ENCODE results near the gene RASGRF2.
"Not testable (repeated sequence)": the region's sequence is repeated elsewhere in the genome, so short reads cannot be mapped to it uniquely, and the experiment has no call there.

Gene RASGRF2

DNA sequence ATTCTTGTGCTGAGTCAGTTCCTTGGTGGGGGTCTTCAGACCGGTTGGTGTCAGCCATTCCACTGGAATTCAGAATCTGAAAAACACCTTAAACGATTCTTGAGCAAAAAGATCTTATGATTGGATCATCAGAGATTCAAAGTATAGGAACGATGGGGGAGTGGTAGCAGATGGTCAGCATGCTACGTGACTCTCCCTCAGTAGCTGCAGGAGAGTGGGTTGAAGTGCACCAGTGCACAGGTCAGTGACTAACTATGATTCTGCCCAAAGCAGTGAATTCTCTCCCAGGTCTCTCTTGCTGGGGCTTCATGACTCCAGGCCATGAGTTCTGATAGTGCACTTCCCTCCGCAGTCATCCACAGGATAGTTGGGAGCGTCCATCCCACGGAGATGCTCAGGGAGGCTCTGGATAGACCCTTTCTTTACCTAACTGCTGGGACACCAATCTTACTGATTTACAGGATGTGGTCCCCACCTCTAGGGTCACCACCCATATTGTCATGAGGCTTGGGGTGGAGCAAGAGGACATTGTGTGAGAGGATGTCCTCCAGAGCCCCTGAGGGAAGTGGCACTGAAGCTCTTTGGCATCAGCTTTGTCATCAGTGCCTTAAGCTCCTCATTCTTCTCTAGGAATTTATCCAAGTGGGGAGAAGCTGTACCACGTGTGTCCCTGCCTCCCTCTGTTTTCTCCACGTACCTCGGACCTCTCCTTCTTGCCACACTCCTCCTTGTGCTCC is 62.0 kb downstream of the RASGRF2 start:
- DNase-seq = no peak

- no peak for DNase-seq
These were observed 62.5 kb downstream of the RASGRF2 start for GRCh38 chr5:81022688-81023084.

GRCh38 chr5:81023261-81023970 is 63.3 kb downstream of the RASGRF2 start:
- no peak for DNase-seq

GRCh38 chr5:81027481-81028058 is 67.4 kb downstream of the RASGRF2 start:
- no peak for DNase-seq

GRCh38 chr5:81028888-81029287 is 68.7 kb downstream of the RASGRF2 start:
- DNase-seq = not testable (repeated sequence)

DNA sequence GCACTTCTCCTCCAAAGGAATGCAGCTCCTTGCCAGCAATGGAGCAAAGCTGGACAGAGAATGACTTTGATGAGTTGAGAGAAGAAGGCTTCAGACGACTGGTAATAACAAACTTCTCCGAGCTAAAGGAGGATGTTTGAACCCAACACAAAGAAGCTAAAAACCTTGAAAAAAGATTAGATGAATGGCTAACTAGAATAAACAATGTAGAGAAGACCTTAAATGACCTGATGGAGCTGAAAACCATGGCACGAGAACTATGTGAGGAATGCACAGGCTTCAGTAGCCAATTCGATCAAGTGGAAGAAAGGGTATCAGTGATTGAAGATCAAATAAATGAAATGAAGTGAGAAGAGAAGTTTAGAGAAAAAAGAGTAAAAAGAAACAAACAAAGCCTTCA is 69.6 kb downstream of the RASGRF2 start:
- DNase-seq = not testable (repeated sequence)

DNA sequence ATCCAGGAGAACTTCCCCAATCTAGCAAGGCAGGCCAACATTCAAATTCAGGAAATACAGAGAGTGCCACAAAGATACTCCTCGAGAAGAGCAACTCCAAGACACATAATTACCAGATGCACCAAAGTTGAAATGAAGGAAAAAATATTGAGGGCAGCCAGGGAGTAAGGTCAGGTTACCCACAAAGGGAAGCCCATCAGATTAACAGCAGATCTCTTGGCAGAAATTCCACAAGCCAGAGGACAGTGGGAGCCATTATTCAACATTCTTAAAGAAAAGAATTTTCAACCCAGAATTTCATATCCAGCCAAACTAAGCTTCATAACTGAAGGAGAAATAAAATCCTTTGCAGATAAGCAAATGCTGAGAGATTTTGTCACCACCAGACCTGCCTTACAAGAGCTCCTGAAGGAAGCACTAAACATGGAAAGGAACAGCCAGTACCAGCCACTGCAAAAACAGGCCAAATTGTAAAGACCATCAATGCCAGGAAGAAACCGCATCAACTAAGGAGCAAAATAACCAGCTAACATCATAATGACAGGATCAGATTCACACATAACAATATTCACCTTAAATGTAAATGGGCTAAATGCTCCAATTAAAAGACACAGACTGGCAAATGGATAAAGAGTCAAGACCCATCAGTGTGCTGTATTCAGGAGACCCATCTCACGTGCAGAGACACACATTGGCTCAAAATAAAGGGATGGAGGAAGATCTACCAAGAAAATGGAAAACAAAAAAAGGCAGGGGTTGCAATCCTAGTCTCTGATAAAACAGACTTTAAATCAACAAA is 70.3 kb downstream of the RASGRF2 start:
- not testable (repeated sequence) for DNase-seq

DNA sequence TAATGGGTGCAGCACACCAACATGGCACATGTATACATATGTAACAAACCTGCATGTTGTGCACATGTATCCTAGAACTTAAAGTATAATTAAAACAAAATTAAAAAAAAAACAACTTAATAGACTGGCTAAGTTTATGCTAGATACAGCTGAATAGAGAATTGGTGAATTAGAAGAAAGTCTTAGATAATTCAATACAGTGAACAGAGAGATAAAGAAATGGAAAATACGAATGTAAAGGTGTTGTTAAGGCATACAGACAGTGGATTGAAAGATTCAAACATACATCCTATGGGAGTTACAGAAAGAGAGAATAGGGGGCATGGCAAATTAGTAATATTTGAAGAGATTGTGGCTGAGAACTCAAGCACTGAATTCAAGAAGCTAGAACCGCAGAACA is 75.4 kb downstream of the RASGRF2 start:
- no peak for DNase-seq

DNA sequence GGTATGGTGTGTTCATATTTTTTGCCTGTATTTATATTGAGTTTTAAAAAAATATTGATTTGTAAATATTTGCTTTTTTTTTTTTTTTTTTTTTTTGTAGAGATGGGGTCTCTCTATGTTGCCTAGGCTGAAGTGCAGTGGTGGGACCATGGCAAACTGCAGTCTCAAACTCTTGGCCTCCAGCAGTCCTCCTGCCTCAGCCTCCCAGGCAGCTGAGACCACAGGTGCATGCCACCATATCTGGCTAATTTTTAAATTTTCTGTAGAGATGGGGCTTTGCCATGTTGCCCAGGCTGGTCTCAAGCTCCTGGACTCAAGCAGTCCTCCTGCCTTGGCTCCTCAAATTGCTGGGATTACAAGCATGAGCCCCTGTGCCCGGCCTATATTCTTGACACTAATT is 78.3 kb downstream of the RASGRF2 start:
- no peak for DNase-seq

- DNase-seq = no peak
These were observed 84.7 kb downstream of the RASGRF2 start for GRCh38 chr5:81044868-81045267.

DNA sequence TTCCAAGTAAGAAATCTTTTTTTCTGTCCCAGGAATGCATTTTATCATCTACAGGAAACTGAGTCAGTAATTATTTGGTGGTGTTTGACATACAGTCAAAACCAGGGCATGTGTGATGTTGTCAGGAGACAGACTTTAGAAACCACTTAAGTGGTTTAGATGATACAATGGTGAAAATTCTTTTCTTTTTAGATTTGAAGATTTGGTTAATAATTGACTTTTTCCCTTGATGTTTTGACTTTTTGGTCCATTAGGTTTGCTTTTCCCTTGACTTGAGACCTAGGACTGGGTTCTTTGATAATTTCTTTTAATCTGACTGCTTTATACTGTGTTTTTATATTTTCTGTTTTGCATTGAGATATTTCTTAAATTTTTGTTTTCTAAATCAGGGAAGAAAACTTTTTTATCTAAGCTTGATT is 85.2 kb downstream of the RASGRF2 start:
- no peak for DNase-seq

GRCh38 chr5:81046041-81046440 is 85.9 kb downstream of the RASGRF2 start:
- DNase-seq = no peak

- no peak for DNase-seq
These were observed 92.2 kb downstream of the RASGRF2 start for GRCh38 chr5:81052325-81052724.

DNA sequence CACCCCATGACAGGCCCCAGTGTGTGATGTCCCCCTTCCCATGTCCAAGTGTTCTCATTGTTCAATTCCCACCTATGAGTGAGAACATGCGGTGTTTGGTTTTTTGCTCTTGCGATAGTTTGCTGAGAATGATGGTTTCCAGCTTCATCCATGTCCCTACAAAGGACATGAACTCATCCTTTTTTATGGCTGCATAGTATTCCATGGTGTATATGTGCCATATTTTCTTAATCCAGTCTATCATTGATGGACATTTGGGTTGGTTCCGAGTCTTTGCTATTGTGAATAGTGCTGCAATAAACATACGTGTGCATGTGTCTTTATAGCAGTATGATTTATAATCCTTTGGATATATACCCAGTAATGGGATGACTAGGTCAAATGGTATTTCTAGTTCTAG is 93.1 kb downstream of the RASGRF2 start:
- not testable (repeated sequence) for DNase-seq

GRCh38 chr5:81058121-81058520 is 98.0 kb downstream of the RASGRF2 start:
- DNase-seq = no peak

DNA sequence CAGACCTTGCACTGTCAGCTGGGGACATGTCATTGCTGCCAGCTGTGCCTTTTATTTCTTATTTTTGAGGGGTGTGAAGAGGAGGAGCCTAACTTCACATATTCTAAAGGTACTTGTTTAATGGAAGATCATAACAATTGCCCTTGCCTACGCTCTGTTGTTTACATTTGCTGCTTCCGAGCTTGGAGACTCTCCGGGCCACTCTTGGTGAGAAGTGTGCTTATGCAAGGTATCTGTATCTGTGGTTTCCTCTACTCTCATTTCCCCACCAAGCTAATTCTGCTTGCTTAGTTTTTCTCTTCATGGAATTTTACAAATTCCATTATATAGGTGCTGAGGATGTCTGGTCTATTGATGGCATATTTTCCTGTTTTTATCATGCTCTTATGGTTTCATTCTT is 105.3 kb downstream of the RASGRF2 start:
- DNase-seq = no peak

- no peak for DNase-seq
These were observed 105.9 kb downstream of the RASGRF2 start for GRCh38 chr5:81066102-81066501.

DNA sequence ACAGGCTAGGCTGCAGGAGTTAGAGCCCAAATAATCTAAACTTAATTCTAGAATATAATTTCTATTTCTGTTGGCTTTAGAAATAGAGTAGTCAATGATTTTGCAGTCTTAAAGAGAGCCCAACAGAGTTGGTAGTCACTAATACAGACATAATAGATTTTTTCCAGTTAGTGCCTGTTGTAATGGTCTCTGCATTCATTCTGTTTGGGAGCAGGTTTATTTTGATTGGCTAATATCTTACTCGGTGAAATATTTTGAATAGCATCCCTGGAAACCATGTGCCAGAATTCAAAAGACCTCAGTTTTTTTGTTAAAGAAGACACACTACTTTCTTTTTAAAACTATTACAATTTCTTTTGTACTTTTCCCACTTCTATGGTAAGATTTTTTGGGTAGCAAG is 107.2 kb downstream of the RASGRF2 start:
- DNase-seq = no peak

DNA sequence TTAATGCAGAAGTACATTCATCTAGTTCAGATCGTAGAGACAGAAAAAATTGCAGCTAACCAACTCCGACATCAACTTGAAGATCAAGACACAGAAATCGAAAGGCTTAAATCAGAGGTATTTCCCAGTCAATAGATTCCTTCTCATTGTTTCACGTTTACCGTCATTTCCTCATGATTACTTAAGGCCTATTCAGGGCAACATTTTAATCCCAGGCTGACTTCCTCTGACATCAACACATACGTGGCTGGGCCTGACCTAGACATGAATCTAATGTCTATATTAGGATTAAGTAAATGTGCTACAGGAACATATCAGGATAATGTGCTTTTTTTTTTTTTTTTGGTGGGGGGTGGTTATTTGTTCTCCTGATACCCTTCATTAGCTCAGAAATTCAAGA is 107.9 kb downstream of the RASGRF2 start:
- DNase-seq = no peak

GRCh38 chr5:81068635-81069034 is 108.5 kb downstream of the RASGRF2 start:
- no peak for DNase-seq

GRCh38 chr5:81069990-81070389 is 109.8 kb downstream of the RASGRF2 start:
- no peak for DNase-seq

DNA sequence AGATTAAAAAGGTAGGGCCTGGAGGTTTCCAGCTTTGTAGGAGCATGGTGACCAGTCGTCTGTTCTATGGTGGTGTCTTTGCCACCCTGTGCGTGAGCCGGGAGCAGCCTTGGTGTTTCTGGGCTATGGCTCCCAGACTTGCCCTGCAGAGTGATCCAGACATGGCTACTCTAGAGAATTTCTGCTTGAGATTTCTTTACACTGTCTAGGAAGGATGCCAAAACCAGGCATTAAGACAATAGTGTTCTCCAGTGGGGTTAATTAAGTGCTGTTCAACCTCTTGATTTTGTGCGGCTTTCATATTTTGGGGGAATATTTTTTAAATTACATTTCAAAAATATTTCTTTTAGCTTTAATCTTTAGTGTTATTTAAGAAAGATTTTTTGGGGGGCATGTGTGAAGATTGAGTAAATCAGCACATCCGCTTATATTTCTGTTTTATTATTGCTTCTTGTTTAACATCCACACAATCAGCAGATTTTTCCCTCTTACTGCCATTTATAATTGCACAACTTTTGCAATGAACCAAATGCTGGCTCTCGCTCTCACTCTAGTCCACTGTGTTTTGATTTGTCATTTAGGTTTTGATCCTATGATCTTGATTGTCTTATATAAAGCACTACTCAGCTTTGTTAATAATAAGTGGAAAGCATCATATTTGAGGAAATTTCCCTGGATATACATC is 110.5 kb downstream of the RASGRF2 start:
- no peak for DNase-seq

DNA sequence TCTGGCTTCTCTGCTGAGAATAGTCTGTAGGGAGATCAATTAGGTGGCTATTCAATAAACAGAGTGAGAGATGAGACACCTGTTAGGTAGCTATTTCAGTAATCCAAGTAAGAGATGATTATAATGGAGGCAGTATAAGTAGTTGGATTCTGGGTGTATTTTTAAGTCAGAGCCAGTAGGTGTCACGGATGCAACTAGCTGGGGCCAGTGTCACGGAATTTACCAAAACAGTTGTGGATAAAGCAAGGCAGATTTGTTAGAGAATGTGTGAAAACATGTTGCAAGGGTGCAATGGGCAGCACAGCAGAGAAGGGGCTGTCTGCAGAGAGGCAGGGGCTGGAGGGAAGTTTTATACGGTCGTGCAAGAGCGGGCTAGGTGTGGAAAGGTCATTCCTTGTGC is 114.9 kb downstream of the RASGRF2 start:
- no peak for DNase-seq

Measured in NCI-H2081 (cell line).